ENCODE results near the gene GPER1. TPM values are rescaled to one million over a fixed set of nuclear protein-coding genes. Genes with fewer than 3 reads are reported as not detected.

The GPER1 gene
- total RNA-seq, 2 experiments from 2014 or later = not detected

GRCh38 chr7:1060315-1061072 lies 27.4 kb upstream of the GPER1 start:
- ChIA-PET CTCF (interaction anchor here (1.0 to 7.6 kb wide), 2 partner anchors 16 to 66 kb away, joined by 3 to 220 read pairs; partner anchors contain the start of gene GPR146), POLR2A (interaction anchor here (1.0 to 1.1 kb wide), 2 partner anchors 67 to 85 kb away, joined by 3 to 4 read pairs; partner anchors contain the start of gene COX19)
- no peak overlapping the region for H3K4me3 Mint-ChIP-seq
- peak in 1 of 14 experiments; percentile 63 for DNase-seq
- no peaks in the 10 kb centered on the region for H3K27me3 ChIP-seq (ENCODE audit: control insufficient read depth in 1 of 2, insufficient read depth in 2 of 2, low read length in 2 of 2)
- H3K36me3 Mint-ChIP-seq (ENCODE audit: low read depth) = peaks cover 14% of the 10 kb centered on the region
- H3K27ac ChIP-seq (ENCODE audit: low read depth in 1 of 2, low read length in 2 of 2) = no peak overlapping the region
- H3K27me3 Mint-ChIP-seq = no peaks in the 10 kb centered on the region
- TF ChIP-seq, protein P1, sequence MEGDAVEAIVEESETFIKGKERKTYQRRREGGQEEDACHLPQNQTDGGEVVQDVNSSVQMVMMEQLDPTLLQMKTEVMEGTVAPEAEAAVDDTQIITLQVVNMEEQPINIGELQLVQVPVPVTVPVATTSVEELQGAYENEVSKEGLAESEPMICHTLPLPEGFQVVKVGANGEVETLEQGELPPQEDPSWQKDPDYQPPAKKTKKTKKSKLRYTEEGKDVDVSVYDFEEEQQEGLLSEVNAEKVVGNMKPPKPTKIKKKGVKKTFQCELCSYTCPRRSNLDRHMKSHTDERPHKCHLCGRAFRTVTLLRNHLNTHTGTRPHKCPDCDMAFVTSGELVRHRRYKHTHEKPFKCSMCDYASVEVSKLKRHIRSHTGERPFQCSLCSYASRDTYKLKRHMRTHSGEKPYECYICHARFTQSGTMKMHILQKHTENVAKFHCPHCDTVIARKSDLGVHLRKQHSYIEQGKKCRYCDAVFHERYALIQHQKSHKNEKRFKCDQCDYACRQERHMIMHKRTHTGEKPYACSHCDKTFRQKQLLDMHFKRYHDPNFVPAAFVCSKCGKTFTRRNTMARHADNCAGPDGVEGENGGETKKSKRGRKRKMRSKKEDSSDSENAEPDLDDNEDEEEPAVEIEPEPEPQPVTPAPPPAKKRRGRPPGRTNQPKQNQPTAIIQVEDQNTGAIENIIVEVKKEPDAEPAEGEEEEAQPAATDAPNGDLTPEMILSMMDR (IDR thresholded peaks at IDR 0.05) = no peak
- intact Hi-C loops (cut with DNase I, micrococcal nuclease) = no loop called here
- H3K4me1 ChIP-seq (ENCODE audit: insufficient read depth, low read length) = peaks cover 39% of the 10 kb centered on the region
- H3K27ac Mint-ChIP-seq = no peak overlapping the region
- H3K4me1 Mint-ChIP-seq (ENCODE audit: low read depth) = peaks cover 29% of the 10 kb centered on the region
- no peaks in the 10 kb centered on the region for H3K9me3 Mint-ChIP-seq
- ATAC-seq (ENCODE audit: poor library complexity) = no peak
- H3K4me3 ChIP-seq (ENCODE audit: low read length) = no peak overlapping the region
- H3K9me3 ChIP-seq (ENCODE audit: control insufficient read depth in 1 of 2, insufficient read depth in 1 of 2, low read length in 2 of 2) = no peaks in the 10 kb centered on the region
- H3K36me3 ChIP-seq (ENCODE audit: insufficient read depth, low read length) = no peaks in the 10 kb centered on the region

DNA sequence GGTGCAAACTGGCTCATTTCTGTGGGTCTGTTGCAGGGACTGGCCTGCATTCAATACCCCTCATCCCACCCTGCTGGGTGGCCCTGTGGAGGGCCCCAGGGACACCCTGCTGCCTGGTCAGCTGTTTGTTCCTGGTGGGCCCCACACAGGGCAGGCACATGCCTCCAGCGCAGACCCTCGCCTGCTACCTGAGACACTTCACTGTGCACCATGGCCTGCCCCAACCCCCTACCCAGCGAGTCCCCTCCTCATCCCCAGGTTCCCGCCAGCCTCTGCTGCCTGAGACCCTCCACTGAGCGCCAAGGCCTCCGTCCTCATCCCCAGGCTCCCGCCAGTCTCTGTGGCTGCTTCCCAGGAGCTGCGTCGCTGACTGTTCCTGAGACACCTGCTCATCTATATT lies 26.7 kb upstream of the GPER1 start:
- H3K4me3 ChIP-seq (ENCODE audit: low read length) = no peak overlapping the region
- ChIA-PET CTCF (interaction anchor here (1.0 to 7.6 kb wide), 2 partner anchors 17 to 66 kb away, joined by 3 to 220 read pairs; partner anchors contain the start of gene GPR146), POLR2A (interaction anchor here (1.0 kb wide), 1 partner anchor 86 kb away, joined by 4 read pairs; the partner anchor contains the start of gene COX19)
- H3K27me3 ChIP-seq (ENCODE audit: control insufficient read depth in 1 of 2, insufficient read depth in 2 of 2, low read length in 2 of 2) = peaks cover 0 to under 1% of the 10 kb centered on the region in 2 experiments
- H3K9me3 ChIP-seq (ENCODE audit: control insufficient read depth in 1 of 2, insufficient read depth in 1 of 2, low read length in 2 of 2) = no peaks in the 10 kb centered on the region
- H3K4me1 Mint-ChIP-seq (ENCODE audit: low read depth) = peaks cover 30% of the 10 kb centered on the region
- TF ChIP-seq, protein P1 (IDR thresholded peaks at IDR 0.05) = no peak
- no peak overlapping the region for H3K27ac Mint-ChIP-seq
- no peaks in the 10 kb centered on the region for H3K27me3 Mint-ChIP-seq
- ATAC-seq (ENCODE audit: poor library complexity) (no peak), DNase-seq (no peak)
- H3K36me3 ChIP-seq (ENCODE audit: insufficient read depth, low read length) = no peaks in the 10 kb centered on the region
- no peak overlapping the region for H3K4me3 Mint-ChIP-seq
- no peak overlapping the region for H3K27ac ChIP-seq (ENCODE audit: low read depth in 1 of 2, low read length in 2 of 2)
- no peaks in the 10 kb centered on the region for H3K9me3 Mint-ChIP-seq
- H3K36me3 Mint-ChIP-seq (ENCODE audit: low read depth) = peaks cover 12% of the 10 kb centered on the region
- H3K4me1 ChIP-seq (ENCODE audit: insufficient read depth, low read length) = peaks cover 39% of the 10 kb centered on the region
- intact Hi-C loops (cut with DNase I, micrococcal nuclease) = no loop called here

GRCh38 chr7:1062296-1063294 lies 25.3 kb upstream of the GPER1 start:
- Mint-ChIP-seq H3K27me3 (no peaks in the 10 kb centered on the region), H3K4me1 (ENCODE audit: low read depth) (peaks cover 30% of the 10 kb centered on the region), H3K36me3 (ENCODE audit: low read depth) (peaks cover 12% of the 10 kb centered on the region), H3K4me3 (peak overlapping the region; percentile 2), H3K9me3 (no peaks in the 10 kb centered on the region), H3K27ac (no peak overlapping the region)
- DNase-seq (peak in 2 of 14 experiments; percentile 52 to 66), ATAC-seq (ENCODE audit: poor library complexity) (no peak)
- no peak overlapping the region for H3K4me3 ChIP-seq (ENCODE audit: low read length)
- peaks cover 38% of the 10 kb centered on the region for H3K4me1 ChIP-seq (ENCODE audit: insufficient read depth, low read length)
- TF ChIP-seq, protein P1 (IDR thresholded peaks at IDR 0.05) = no peak
- ChIA-PET CTCF (interaction anchor here (7.6 kb wide), 1 partner anchor 68 kb away, joined by 220 read pairs; no protein-coding TSS in a partner anchor), POLR2A (no interaction called here)
- H3K27me3 ChIP-seq (ENCODE audit: control insufficient read depth in 1 of 2, insufficient read depth in 2 of 2, low read length in 2 of 2) = peaks cover 0 to 4% of the 10 kb centered on the region in 2 experiments
- no peaks in the 10 kb centered on the region for H3K9me3 ChIP-seq (ENCODE audit: control insufficient read depth in 1 of 2, insufficient read depth in 1 of 2, low read length in 2 of 2)
- H3K27ac ChIP-seq (ENCODE audit: low read depth in 1 of 2, low read length in 2 of 2) = no peak overlapping the region
- intact Hi-C loops (cut with DNase I, micrococcal nuclease) = no loop called here
- H3K36me3 ChIP-seq (ENCODE audit: insufficient read depth, low read length) = no peaks in the 10 kb centered on the region

Data from CD4-positive, alpha-beta T cell (primary cell).